CD4-positive, alpha-beta T cell treated with Interleukin-21 for 1 hour (primary cell): ENCODE measurements around the gene NCBP3.

Experiments
- DNase-seq: peaks from one replicate; pipeline ENCODE4 v3.0.0-alpha.2; 2020

Gene NCBP3

DNA sequence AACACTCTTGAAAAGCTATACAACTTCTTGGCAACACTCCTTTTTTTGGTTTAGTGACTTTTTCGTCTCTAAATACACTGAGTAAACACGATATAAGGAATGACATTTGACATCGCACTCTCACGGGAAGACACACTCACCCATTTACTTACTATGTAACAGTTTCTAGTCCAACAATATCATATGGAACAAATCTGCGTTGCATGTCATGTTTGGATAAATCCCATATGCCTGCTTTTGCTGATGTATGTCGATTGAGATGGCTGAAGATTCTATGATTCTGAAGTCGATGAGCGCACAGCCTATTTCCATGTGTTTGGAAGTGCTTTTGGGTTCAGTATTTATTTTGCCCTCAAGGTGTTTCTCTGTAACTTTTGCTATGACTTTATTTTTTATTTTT, 63.3 kb downstream of the NCBP3 start:
- no peak for DNase-seq

DNA sequence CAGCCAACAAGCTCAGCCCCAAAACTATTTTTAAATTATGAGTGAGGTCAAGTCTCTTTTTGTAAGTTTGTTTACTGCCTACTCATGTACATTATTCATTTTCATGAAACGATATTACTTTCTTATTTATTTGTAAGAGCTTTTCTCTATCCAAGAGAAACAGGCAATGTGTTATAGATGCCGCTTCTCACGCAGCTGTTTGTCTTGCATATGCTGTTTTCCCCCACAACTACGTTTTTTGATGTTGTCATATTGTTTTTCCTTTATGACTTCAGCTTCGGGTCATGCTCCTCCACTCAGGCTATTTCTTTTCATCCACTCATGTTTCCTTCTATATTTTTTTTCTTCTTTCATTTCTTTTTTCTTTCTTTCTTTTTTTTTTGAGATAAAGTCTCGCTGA, 65.1 kb downstream of the NCBP3 start:
- DNase-seq: no peak

DNA sequence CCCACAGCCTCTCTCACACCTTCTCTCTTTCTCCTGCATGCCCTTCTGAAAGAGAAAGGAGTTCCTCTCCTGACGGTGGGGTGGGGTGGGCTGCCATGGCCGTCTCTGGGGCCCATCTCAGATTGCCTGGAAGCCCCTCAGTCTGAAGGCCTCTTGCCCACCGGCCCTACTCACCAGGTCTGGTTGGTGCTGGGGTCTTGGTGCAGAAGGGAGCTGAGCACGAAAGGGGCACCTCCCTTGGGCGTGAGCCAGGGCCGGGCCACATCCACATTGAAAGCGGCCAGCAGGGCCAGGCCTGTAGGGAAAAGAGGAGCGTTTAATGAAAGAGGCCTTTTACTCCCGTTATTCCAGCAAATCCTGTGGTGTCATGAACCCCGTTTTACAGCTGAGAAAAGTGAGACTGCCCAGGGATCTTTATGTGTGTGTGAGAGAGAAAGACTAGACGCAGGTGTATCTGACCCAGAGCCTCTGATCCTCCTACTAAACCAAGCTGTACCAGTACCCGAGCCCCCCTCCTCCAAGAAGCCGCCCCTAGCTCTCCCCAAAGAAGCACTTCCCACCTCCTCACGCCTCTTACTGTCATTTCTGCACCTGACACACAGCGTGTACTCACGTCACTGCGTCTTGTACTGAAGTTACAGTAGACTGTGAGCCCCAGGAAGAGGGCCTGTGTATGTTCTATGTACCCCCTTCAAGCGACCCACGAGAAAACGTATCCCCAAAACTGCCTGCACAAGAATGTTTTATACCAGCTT, 68.5 kb downstream of the NCBP3 start:
- DNase-seq: no peak

DNA sequence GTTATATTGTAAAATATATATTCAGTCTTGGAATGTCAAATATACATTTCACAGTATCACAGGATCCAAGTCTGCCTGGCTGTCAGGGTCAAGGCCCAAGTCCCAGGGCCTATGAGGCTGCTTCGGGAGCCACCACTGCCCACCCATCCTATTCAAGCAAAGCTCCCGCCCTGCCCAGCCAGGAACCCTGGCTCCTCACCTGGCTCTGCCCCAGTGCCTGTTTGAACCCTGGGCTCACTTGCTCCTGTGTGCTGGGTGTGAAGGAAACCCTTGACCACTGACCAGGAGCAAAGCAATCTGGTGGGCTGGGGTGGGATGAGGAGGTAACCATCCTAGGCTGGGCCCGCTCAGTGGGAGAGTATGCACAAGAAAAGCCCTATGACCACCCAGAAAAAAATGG, 72.1 kb downstream of the NCBP3 start:
- DNase-seq: no peak

DNA sequence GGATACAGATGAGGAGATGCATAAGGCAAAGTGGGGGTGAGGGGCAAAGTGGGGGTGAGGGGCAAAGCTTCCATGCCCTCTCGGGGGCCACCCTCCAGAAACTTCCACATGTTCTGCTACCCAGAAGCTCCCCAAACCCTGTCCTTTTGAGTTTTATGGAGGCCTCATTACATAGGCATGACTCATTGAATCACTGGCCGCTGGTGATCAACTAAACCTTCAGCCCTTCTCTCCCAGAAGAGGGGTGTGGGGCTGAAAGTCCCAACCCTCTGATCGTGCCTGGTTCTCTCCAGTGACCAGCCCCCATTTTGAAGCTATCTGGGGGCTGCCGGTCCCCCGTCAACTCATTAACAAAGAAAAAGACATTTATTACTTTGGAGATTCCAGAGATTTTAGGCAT, 72.5 kb downstream of the NCBP3 start:
- no peak for DNase-seq

DNA sequence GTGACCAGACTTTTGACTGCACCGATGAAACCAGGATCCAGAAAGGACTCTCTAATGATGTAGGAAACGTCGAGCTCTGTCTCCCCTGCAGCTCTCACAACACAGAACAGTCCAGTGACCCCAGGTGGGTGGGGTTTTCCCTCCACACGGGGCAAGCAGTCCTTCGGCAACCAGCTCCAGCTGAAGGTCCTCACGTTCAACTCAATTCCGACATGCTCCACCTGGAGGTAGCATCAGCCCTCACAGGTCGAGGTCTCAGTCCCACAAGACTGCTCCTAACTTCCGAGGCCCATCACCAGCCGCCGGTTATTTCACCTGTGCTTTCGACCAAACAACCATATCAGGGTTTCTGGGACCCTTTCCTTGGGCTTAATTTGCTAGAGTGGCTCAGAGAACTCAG, 73.3 kb downstream of the NCBP3 start:
- no peak for DNase-seq

DNA sequence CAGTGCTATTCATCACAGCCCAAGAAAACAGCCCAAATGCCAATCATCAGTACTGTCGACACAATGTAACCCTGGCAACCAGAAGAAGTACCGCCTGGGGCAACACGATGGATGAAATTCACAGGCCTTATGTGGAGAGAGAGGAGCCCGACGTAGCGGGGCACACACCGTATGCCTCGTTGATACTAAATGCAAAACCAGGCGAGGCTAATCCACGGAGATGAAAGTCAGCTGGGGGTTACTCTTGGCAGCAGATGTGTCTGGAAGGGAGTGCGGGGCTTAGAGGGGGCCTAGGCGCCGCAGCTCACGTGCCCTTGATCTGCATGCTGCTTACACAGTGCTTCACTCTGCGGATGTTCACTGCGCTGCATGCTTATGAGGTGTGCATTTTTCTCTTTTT, 74.9 kb downstream of the NCBP3 start:
- no peak for DNase-seq

DNA sequence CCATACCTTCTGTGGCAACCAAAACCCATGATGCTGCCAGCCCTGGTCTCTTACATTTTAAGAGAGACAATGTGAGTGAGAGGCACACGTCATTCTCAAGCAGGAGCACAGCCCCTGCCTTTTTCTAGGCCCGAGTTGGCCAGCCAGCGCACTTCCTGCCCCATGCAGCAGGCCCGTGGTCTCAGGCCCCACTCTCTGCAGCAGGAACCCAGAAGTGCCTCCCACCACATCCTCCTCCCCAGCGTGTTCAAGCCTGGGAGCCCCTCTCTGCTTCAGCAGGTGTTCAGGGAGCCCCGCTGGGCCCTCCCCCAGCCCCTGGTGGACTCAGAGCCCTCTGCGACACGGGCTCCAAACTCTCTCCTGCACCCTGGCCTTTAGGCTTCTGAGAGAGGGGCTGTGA, 75.6 kb downstream of the NCBP3 start:
- peak; percentile 53 for DNase-seq

DNA sequence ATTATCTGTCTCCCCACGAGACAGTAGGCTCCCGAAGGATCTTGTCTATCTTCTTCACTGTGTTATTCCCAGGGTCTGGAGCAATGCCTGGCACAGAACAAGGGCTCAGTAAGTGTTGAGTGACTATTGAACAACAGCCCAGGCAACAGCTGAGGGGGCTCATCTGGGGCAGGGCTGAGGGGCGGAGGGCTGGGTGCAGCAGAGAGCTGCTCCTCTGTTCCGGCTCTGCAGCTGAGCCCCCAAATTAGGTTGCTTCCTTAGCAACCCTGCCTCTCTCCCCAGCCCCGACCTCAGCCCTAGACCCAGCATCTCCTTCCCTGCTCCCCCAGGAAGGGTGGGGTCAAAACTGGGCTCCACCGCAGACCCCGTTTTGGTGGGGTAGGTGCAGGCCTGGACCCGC, 77.3 kb downstream of the NCBP3 start:
- DNase-seq: no peak

DNA sequence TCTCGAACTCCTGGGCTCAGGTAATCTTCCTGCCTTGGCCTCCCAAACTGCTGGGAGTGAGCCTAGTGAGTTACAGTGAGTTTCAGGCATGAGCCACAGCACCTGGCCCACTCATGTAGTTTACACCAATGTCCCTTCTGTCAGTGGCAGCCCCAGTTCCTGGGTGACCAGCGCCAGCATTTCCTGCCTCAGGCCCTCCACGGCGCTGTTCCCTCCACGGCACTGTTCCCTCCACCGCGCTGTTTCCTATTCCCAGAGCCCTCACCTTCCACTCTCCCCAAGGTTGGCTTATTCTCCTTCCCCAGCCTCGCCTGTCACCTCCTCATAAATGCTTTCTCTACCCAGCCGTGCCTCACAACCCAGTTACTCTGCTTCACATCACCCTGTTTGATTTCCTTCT, 77.7 kb downstream of the NCBP3 start:
- DNase-seq: no peak

DNA sequence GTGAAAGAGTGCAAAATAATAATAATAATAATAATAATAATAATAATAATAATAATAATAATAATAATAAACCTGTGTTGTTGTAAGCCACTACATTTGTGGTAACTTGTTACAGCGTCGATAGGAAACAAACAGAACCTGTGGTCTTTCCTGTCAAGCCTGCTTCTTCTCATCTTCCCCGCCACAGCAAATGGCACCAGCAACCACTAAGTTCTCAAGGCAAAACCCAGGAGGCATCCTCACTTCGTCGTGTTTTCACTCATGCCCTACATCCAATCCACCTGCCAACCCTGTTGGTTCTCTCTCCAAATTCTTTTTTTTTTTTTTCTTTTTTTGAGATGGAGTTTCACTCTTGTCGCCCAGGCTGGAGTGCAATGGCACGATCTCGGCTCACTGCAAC, 79.3 kb downstream of the NCBP3 start:
- DNase-seq: peak; percentile 58

DNA sequence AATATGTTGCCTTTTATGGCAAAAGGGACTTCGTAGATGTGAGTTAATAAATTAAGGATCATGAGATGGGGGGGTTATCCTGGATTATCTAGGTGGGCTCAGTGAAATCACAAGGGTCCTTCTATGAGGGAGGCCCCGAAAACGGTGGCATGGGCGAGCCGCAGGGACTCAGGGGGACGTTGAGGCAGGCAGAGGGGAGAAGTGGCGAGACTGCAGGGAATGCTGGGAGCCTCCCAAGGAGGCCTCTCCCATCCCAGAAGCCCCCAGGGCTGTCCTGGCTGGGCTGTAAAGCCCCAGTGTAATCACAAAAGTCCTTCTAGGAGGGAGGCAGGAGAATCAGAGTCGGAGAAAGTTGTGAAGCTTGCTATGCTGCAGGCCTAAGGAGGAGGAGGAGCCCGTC, 80.1 kb downstream of the NCBP3 start:
- no peak for DNase-seq

DNA sequence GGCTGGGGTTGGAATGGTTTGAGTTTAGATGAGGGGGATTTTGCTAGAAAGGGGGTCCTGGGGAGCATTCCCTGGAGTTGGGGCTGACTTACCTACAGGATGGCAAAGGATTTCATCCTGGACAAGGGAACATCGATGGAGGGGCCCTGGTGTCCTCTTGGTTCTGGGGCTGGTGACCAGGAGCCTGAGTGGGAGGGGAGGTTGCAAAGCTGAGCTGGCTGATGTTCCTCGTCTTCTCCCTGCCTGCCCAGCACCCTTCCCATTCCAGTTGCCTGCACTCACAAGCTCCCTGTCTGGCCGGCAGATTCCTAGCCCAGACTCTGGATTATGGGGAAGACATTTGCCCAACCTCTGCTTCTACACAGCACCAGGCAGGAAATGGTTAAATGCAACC, 82.3 kb downstream of the NCBP3 start:
- no peak for DNase-seq

DNA sequence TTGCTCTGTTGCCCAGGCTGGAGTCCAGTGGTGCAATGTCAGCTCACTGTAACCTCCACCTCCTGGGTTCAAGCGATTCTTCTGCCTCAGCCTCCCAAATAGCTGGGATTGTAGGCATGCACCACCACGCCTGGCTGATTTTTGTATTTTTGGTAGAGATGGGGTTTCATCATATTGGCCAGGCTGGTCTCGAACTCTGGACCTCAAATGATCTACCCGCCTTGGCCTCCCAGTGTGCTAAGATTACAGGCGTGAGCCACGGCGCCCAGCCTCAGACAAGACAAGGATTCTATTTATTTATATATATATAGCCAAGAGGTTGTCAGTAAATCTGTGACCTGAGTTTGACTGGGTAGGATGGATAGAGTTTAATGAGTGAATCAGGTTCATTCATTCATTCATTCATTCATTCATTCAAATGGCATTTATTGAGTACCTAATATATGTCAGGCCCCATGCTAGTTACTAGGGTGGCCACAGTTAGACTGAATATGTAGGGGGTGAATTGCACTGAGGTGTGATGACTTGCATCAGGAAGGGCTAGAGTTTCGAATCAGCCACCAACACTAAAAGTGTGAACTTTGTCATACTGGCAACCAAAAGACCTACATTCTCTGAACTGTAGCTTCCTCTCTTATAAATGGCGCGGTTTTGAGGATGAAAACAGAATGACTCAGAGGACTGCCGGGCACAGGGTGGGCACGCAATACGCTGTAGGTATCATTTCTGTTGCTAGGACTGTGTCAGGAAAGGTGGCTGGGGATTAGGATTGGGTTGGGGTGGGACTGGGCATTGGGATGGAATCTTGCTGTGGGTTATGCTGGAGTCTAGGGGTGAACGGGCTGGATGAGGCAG, 82.9 kb downstream of the NCBP3 start:
- peak; percentile 66 for DNase-seq

DNA sequence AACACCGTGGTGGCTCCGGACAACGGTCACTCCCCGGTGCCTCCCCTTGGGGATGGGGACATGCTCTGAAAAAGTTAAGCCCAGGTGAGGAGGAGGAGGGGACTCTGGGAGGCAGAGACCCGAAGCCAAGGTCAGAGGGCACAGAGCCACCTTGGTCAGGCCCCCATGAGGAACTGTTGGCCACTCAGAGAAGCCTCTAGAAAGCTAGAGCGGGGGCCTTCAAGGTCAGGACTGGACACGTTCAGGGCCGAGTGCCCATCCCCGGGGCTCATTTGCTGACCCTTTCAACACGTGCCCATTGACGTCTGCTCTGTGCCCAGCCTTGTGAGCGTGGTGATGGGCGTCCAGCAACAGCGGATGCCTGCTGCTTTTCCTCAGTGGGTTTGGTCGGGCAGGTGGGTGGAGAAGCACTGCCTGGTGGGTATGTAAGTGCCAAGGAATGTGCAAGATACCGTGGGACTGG, 84.1 kb downstream of the NCBP3 start:
- no peak for DNase-seq

DNA sequence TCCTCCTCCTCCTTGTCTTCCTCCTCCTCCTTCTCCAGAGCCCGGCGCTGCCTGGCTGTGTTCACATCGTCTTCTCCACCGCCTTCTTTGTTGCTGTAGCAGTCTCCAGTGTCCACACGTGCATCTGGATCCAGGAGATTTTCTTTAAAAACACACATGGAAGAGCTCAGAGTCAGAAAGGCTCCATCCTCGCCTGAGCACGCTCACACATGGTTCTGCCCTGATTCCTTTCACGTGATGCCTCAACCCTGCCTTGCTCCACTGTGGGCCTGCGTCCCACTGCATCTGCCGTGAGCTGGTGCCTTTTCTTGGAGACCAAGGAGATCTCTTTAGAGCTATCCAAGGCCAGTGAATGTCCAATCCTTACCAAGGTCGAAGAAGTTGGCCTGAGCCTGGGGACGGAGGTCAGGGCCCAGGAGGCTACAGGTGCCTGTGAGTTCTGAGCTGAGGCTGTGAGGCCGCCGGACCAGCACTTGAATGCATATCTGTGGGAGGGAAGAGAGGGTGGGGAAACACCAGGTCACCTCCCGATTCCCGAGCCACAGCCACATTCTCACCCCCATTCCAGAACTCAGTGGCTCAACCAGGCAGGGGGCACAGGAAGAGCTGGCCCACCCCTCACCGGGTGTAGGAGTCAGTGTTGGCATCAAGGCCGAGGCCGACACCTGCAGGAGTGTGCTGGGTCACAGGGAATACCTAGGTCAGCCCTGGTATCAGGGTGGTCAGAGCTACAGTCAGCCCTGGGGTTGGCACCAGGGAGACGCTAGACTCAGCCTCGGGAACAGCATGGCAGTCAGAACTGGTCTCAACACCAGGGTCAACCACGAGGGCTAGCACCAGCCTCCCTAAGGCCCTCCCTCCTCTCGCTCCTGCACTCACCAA, 84.8 kb downstream of the NCBP3 start:
- DNase-seq: no peak

DNA sequence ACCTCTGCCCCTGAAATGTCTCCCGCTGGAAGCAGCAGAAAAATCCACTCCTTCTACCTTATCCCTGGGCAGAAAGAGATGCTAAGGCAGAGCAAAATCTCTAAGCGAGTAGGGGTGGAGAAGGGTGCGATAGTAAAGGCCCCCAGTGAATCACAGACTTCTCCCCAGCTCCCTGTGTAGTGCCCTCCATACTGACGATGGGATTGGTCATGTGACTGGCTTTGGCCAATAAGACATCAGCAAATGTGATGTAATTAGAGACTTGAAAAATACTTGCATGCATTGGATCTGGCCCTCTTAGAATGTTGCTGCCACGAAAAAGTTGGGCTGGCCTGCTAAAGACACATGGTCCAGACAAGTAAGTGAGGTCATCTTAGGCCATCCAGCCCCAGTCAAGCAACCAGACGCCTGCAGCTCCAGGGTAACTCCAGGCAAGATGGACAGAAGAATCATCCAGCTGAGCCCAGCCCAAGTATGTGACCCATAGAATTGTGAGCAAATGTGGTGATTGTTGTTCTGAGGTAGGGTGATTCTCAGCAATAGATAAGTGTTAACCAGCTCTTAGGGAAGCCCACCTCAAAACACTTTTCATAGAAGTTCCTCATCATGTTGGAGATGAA, 86.3 kb downstream of the NCBP3 start:
- no peak for DNase-seq

DNA sequence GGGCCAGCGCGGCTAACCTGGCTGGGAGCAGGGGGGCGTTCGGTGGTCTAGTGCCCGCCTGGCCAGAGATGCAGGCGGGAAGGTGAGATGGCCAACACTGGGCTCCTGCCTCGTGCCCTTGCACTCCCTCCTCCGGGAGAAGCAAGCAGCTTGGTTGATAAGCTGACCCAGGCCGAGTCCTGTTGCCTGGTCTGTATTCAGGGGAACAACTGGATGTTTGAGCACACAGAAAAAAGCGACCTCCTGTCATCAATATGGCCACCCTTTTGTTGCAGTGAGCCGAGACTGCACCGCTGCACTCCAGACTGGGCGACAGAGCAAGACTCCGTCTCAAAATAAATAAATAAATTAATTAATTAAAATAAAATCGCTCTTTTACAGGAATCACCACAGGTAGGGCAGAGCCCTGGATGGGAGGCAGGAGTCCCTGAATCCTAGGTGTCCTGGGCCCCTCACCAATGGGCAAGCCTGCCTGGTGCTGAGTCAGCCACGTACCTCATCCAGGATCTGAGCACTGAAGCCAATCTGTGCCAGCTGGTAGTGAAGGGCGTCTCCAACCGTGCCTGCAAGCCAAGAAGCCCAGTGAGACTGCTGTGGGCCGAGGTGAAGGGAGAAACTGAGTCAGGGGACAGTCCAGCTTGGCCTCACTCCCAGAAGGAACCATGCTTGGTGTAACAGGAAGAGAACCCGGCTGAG, 90.6 kb downstream of the NCBP3 start:
- DNase-seq: no peak

DNA sequence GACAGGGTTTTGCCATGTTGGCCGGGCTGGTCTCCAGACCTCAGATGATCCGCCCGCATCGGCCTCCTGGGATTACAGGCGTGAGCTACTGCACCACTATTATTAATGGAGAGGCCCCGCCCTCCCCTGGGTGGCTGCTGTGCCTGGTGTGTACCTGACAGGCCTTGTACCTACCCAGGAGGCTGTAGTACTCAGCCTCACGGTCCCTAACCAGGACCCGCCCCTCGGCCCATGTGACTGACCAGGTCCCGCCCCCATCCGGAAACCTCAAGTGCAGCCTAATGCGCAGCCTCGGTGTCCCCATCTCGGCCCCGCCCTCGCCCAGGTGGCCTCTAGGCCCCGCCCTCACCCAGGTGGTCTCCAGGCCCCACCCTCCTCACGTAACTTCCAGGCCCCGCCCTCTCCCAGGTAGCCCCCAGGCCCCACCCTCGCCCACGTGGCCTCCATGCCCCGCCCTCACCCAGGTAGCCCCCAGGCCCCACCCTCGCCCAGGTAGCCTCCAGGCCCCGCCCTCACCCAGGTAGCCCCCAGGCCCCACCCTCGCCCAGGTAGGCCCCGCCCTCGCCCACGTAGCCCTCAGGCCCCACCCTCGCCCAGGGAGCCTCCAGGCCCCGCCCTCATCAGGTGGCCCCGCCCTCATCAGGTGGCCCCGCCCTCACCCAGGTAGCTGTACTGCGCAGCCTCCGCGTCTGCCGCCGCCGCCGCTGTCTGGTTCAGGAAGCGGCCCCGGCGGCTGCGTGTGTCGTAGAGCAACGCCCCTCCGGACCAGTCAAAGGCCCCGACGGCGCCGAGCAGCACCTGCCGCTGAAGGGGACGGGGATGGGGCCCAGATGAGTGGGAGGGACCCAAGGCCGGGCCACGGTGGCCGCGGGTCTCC, 91.3 kb downstream of the NCBP3 start:
- peak; percentile 86 for DNase-seq

DNA sequence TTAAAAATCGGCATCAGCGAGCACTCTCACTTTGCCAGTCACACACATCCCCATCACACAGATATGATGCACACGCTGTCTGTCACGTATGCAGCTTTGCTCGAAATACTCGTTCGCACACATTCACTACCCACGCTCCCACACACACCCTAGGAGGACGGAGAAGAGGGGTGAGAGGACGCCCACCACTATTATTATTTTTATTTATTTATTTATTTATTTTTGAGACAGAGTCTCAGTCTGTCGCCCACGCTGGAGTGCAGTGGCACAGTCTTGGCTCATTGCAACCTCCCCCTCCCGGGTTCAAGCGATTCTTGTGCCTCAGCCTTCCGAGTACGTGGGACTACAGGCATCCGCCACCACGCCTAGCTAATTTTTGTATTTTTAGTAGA, 92.0 kb downstream of the NCBP3 start:
- no peak for DNase-seq

DNA sequence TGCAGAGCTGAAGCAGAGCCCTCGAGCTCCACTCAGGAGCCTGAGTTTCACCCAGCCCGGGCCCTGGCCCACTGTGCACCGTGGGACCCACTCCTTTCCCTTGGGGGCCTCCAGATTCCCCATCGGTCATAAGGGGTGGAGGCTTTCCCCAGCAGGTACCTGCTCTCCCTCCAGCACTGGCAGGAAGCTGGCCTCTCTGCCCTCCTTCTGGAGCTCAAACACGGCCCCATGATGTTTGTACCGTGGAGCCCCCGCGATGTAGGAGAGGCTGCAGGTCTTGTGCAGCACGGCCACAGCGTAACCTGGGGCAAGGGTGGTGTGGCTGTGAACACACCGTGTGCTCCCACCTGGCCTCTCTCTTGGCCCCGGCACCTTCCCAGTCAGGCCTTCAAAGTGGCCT, 92.4 kb downstream of the NCBP3 start:
- DNase-seq: no peak
